ENCODE data around the gene FBN2.

DNA sequence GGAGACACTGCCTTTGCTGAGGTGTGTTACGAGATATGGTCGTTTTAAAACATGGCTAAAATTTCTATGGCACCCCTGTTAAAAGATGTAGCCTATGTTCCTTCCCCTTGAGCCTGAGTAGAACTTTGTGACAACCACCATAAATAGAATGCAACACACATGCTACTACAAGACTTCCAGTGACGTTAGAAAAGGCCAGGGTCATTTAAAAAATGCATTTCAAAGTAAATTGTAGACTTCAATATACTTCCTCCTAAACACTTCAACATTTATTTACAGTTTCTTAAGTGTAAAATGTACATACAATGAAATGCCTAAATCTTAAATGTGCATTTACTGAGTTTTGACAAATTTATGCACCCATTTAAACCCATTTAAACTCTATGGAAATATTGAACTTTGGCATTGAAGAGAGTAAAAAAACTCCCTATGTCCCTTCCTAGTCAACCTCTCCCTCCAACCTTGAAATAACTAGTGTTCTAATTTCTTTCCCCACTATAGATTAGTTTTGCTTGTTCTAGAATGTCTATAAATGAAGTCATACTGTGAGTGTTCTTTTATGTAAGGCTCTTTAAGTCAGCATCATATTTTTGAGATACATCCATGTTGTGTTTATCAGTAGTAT, 294.0 kb downstream of the FBN2 start:
- TF ChIP-seq, protein P1, sequence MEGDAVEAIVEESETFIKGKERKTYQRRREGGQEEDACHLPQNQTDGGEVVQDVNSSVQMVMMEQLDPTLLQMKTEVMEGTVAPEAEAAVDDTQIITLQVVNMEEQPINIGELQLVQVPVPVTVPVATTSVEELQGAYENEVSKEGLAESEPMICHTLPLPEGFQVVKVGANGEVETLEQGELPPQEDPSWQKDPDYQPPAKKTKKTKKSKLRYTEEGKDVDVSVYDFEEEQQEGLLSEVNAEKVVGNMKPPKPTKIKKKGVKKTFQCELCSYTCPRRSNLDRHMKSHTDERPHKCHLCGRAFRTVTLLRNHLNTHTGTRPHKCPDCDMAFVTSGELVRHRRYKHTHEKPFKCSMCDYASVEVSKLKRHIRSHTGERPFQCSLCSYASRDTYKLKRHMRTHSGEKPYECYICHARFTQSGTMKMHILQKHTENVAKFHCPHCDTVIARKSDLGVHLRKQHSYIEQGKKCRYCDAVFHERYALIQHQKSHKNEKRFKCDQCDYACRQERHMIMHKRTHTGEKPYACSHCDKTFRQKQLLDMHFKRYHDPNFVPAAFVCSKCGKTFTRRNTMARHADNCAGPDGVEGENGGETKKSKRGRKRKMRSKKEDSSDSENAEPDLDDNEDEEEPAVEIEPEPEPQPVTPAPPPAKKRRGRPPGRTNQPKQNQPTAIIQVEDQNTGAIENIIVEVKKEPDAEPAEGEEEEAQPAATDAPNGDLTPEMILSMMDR (IDR thresholded peaks at IDR 0.05), result no peak
- TF ChIP-seq EP300 (IDR thresholded peaks at IDR 0.05), result no peak
- no peak for TF ChIP-seq POLR2A (IDR thresholded peaks at IDR 0.05)
